Measurements from ENCODE around the gene FCHSD1. TPM values are rescaled to one million over a fixed set of nuclear protein-coding genes. Genes with fewer than 3 reads are reported as not detected.

FCHSD1 gene
- total and polyA plus RNA-seq, 2 experiments from 2014 or later: 18.0 to 27.4 TPM

- H2AFZ ChIP-seq: no peak overlapping the region
- H3K9me2 ChIP-seq (replicated peaks; ENCODE audit: insufficient read depth): no peaks in the 10 kb centered on the region
- H3K79me2 ChIP-seq: peaks cover 9% of the 10 kb centered on the region
- H3K9me3 ChIP-seq (ENCODE audit: low read depth): no peaks in the 10 kb centered on the region
- no peak overlapping the region for H3K4me3 ChIP-seq
- H3K27ac ChIP-seq: no peak overlapping the region
- TF ChIP-seq EZH2 (IDR thresholded peaks at IDR 0.05; ENCODE audit: borderline replicate concordance) (no peak), EZH2phosphoT487 (IDR thresholded peaks at IDR 0.05; ENCODE audit: low read depth, severe bottlenecking, unreplicated experiment) (no peak), CTCF (IDR thresholded peaks at IDR 0.05; ENCODE audit: poor library complexity) (no peak)
- no peaks in the 10 kb centered on the region for H3K36me3 ChIP-seq (replicated peaks; ENCODE audit: insufficient read depth, low read depth)
- no peak for DNase-seq (ENCODE audit: low spot score)
- no peaks in the 10 kb centered on the region for H3K27me3 ChIP-seq
- H3K4me2 ChIP-seq: no peak overlapping the region
- H4K20me1 ChIP-seq (ENCODE audit: insufficient read depth, poor library complexity, severe bottlenecking): peaks cover 2% of the 10 kb centered on the region
- WGBS (ENCODE audit: low lambda C conversion rate, missing lambda C conversion rate): 90% methylated on average over 9 of the region's 9 CpGs
- peaks cover 11% of the 10 kb centered on the region for H3K4me1 ChIP-seq (ENCODE audit: insufficient read depth)
Observed at GRCh38 chr5:141640698-141641097, 10.5 kb downstream of the FCHSD1 start.

- H3K36me3 ChIP-seq (replicated peaks; ENCODE audit: insufficient read depth, low read depth): no peaks in the 10 kb centered on the region
- no peak overlapping the region for H3K27ac ChIP-seq
- TF ChIP-seq CTCF (IDR thresholded peaks at IDR 0.05; ENCODE audit: poor library complexity): no peak
- TF ChIP-seq EZH2phosphoT487 (IDR thresholded peaks at IDR 0.05; ENCODE audit: low read depth, severe bottlenecking, unreplicated experiment): no peak
- no peak for TF ChIP-seq EZH2 (IDR thresholded peaks at IDR 0.05; ENCODE audit: borderline replicate concordance)
- peaks cover 18% of the 10 kb centered on the region for H3K4me1 ChIP-seq (ENCODE audit: insufficient read depth)
- 98% methylated on average over 3 of the region's 3 CpGs for whole genome bisulfite sequencing (ENCODE audit: low lambda C conversion rate, missing lambda C conversion rate)
- H3K9me2 ChIP-seq (replicated peaks; ENCODE audit: insufficient read depth): no peaks in the 10 kb centered on the region
- H3K79me2 ChIP-seq: peaks cover 15% of the 10 kb centered on the region
- H3K27me3 ChIP-seq: no peaks in the 10 kb centered on the region
- H3K4me3 ChIP-seq: no peak overlapping the region
- H3K4me2 ChIP-seq: no peak overlapping the region
- H2AFZ ChIP-seq: no peak overlapping the region
- DNase-seq (ENCODE audit: low spot score): no peak
- peaks cover 8% of the 10 kb centered on the region for H4K20me1 ChIP-seq (ENCODE audit: insufficient read depth, poor library complexity, severe bottlenecking)
- no peaks in the 10 kb centered on the region for H3K9me3 ChIP-seq (ENCODE audit: low read depth)
Observed at GRCh38 chr5:141640051-141640415, 11.2 kb downstream of the FCHSD1 start.

GRCh38 chr5:141639357-141640050, 11.7 kb downstream of the FCHSD1 start:
- H3K36me3 ChIP-seq (replicated peaks; ENCODE audit: insufficient read depth, low read depth): no peaks in the 10 kb centered on the region

More at GRCh38 chr5:141639357-141640050, 11.7 kb downstream of the FCHSD1 start:
- TF ChIP-seq EZH2 (IDR thresholded peaks at IDR 0.05; ENCODE audit: borderline replicate concordance) (no peak), CTCF (IDR thresholded peaks at IDR 0.05; ENCODE audit: poor library complexity) (no peak), EZH2phosphoT487 (IDR thresholded peaks at IDR 0.05; ENCODE audit: low read depth, severe bottlenecking, unreplicated experiment) (no peak)
- H2AFZ ChIP-seq: no peak overlapping the region
- H4K20me1 ChIP-seq (ENCODE audit: insufficient read depth, poor library complexity, severe bottlenecking): peaks cover 10% of the 10 kb centered on the region
- no peaks in the 10 kb centered on the region for H3K27me3 ChIP-seq
- no peak overlapping the region for H3K4me3 ChIP-seq
- H3K4me2 ChIP-seq: no peak overlapping the region
- no peak for DNase-seq (ENCODE audit: low spot score)
- no peaks in the 10 kb centered on the region for H3K9me2 ChIP-seq (replicated peaks; ENCODE audit: insufficient read depth)
- 93% methylated on average over 12 of the region's 12 CpGs for WGBS (ENCODE audit: low lambda C conversion rate, missing lambda C conversion rate)
- H3K79me2 ChIP-seq: peaks cover 21% of the 10 kb centered on the region
- H3K27ac ChIP-seq: no peak overlapping the region
- H3K4me1 ChIP-seq (ENCODE audit: insufficient read depth): peaks cover 19% of the 10 kb centered on the region
- no peaks in the 10 kb centered on the region for H3K9me3 ChIP-seq (ENCODE audit: low read depth)
